ENCODE data around the gene NXPE4.
"Not testable (repeated sequence)": the region's sequence is repeated elsewhere in the genome, so short reads cannot be mapped to it uniquely, and the experiment has no call there.

NXPE4 gene

DNA sequence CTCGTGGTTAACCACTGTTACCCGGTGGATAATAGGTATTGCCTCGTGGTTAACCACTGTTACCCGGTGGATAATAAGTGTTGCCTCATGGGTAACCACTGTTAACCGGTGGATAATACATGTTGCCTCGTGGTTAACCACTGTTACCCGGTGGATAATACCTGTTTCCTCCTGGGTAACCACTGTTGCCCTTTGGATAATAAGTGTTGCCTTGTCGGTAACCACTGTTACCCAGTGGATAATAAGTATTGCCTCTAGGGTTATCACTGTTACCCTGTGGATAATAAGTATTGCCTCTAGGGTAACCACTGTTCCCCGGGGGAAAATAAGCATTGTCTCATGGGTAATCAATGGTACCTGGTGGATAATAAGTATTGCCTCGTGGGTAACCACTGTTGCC, 15.0 kb upstream of the NXPE4 start:
- DNase-seq (ENCODE audit: low read depth), result no peak

DNA sequence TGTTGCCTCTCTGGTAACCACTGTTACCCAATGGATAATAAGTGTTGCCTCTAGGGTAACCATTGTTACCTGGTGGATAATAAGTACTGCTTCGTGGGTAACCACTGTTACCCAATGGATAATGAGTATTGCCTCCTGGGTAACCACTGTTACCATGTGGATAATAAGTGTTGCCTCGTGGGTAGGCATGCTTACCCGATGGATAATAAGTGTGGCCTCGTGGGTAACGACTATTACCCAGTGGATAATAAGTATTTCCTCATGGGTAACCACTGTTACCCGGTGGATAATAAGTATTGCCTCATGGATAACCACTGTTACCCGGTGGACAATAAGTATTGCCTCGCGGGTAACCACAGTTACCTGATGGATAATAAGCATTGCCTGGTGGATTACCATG, 13.8 kb upstream of the NXPE4 start:
- no peak for DNase-seq (ENCODE audit: low read depth)

DNA sequence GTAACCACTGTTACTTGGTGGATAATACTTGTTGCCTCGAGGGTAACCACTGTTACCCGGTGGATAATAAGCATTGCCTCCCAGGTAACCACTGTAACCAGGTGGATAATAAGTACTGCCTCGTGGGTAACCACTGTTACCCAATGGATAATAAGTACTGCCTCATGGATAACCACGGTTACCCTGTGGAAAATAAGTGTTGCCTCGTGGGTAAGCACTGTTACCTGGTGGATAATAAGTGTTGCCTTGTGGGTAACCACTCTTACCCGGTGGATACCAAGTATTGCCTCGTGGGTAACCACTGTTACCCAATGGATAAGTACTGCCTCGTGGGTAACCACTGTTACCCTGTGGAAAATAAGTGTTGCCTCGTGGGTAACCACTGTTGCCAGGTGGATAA, 13.0 kb upstream of the NXPE4 start:
- DNase-seq (ENCODE audit: low read depth), result not testable (repeated sequence)

DNA sequence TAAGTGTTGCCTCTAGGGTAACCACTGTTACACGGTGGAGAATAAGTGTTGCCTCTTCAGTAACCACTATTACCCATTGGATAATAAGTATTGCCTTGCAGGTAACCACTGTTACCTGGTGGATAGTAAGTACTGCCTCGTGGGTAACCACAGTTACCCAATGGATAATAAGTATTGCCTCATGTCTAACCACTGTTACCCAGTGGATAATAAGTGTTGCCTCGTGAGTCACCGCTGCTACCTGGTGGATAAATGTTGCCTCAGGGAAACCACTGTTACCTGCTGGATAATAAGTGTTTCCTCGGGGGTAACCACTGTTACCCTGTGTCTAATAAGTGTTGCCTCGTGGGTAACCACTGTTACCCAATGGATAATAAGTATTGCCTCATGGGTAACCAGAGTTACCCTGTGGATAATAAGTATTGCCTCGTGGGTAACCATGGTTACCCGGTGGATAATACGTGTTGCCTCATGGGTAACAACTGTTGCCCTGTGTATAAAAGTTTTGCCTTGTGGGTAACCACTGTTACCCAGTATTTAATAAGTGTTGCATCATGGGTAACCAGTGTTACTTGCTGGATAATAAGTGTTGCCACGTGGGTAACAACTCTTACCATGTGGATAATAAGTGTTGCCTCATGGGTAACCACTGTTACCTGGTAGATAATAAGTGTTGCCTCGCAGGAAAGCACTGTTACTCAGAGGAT, 12.3 kb upstream of the NXPE4 start:
- no peak for DNase-seq (ENCODE audit: low read depth)

DNA sequence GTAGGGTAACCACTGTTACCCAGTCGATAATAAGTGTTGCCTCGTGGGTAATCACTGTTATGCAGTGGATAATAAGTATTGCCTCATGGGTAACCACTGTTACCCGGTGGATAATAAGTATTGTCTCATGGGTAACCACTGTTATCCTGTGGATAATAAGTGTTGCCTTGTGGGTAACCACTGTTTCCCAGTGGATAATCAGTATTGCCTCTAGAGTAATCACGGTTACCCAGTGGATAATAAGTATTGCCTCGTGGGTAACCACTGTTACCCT, 11.2 kb upstream of the NXPE4 start:
- not testable (repeated sequence) for DNase-seq (ENCODE audit: low read depth)

DNA sequence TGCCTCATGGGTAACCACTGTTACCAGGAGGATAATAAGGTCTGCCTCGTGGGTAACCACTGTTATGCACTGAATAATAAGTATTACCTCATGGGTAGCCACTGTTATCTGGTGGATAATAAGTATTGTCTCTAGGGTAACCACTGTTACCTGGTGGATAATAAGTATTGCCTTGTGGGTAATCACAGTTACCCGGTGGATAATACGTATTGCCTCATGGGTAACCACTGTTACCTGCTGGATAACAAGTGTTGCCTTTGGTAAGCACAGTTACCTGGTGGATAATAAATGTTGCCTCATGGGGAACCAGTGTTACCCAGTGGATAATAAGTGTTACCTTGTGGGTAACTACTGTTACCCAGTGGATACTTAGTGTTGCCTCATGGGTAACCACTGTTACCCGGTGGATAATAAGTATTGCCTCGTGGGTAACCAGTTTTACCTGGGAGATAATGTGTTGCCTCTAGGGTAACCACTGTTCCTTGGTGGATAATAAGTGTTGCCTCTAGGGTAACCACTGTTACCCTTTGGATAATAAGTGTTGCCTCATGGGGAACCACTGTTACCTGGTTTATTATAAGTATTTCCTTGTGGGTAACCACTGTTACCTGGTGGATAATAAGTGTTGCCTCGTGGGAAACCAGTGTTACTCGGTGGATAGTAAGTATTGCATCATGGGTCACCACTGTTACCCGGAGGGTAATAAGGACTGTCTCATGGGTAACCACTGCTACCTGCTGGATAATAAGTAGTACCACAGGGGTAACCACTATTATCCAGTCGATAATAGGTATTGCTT, 10.6 kb upstream of the NXPE4 start:
- no peak for DNase-seq (ENCODE audit: low read depth)

DNA sequence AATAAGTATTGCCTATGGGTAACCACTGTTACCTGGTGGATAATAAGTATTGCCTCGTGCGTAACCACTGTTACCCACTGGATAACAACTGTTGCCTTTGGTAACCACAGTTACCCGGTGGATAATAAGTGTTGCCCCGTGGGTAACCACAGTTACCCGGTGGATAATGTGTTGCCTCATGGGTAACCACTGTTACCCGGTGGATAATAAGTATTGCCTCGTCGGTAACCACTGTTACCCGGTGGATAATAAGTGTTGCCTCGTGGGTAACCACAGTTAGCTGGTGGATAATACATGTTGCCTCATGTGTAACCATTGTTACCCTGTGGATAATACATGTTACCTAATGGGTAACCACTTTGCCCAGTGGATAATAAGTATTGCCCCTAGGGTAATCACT, 9.8 kb upstream of the NXPE4 start:
- no peak for DNase-seq (ENCODE audit: low read depth)

DNA sequence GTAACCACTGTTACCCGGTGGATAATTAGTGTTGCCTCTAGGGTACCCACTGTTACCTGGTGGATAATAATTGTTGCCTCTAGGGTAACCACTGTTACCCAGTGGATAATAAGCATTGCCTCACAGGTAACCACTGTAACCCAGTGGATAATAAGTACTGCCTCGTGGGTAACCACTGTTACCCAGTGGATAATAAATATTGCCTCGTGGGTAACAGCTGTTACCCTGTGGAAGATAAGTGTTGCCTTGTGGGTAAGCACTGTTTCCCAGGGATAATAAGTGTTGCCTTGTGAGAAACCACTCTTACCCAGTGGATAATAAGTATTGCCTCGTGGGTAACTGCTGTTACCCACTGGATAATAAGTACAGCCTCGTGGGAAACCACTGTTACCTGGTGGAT, 9.3 kb upstream of the NXPE4 start:
- no peak for DNase-seq (ENCODE audit: low read depth)

DNA sequence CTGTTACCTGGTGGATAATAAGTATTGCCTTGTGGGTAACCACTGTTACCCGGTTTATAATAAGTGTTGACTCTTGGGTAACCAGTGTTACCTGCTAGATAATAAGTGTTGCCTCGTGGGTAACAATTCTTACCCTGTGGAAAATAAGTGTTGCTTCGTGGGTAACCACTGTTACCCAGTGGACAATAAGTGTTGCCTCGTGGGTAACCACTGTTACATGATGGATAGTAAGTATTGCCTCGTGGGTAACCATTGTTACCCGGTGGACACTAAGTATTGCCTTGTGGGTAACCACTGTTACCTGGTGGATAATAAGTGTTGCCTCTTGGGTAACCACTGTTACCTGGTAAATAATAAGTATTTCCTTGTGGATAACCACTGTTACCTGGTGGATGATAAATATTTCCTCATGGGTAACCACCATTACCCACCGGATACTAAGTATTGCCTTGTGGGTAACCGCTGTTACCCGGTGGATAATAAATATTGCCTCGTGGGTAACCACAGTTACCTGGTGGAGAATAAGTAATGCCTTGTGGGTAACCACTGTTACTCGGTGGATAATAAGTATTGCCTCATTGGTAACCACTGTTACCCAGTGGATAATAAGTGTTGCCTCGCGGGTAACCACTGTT, 8.7 kb upstream of the NXPE4 start:
- DNase-seq (ENCODE audit: low read depth), result no peak

DNA sequence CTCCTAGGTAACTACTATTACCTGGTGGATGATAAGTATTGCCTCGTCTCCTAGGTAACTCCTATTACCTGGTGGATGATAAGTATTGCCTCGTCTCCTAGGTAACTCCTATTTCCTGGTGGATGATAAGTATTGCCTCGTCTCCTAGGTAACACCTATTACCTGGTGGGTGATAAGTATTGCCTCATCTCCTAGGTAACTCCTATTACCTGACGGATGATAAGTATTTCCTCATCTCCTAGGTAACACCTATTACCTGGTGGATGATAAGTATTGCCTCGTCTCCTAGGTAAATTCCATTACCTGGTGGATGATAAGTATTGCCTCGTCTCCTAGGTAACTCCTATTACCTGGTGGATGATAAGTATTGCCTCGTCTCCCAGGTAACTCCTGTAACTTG, 7.6 kb upstream of the NXPE4 start:
- DNase-seq (ENCODE audit: low read depth), result not testable (repeated sequence)

DNA sequence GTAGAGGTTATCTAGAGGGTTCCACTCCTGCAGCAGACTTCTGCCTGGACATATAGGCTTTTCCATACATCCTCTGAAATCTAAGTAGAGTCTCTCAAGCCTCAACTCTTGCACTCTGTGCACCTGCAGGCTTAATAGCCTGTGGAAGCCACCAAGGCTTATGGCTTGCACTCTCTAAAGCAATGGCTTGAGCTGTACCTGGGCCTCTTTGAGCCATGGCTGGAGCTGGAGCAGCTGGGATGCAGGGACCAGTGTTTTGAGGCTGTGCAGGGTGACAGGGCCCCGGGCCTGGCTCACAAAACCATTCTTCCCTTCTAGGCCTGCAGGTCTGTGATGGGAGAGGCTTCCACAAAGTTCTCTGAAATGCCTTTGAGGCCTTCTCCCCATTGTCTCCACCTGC, 2.9 kb upstream of the NXPE4 start:
- DNase-seq (ENCODE audit: low read depth), result no peak

DNA sequence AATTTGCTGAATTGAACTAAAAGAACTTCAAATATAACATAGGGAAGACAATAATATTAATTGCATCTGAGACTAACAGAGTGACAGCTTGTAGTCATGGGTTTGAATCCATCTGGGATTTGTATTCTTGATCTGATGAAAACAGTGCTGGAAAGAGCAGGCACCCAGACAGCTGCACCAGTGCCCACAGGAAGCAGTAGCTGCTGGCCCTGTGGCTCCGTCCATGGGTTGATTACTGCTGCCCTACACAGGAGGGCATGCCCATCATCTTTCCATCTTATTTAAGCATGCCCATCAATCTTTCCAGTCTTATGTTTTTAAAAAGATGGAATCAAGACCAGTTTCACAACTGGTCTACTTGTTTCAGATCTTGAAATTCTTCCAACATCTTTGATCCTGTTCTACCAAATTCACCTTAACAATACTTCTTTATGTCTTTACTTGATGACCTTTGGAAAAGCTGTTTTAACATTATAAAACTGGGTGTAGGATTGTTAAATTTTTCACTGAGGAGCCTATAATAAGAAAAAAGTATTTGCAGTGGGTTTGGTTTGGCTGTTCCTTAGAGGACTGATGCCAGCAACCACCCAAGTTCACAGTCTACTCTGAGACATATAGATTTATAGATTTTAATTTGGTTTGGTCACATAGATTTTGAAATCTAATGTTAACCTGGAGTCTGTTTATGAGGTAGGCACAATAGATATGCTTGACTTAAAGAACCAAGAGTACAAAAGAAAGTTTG, 761 bp upstream of the NXPE4 start:
- DNase-seq (ENCODE audit: low read depth), result no peak

DNA sequence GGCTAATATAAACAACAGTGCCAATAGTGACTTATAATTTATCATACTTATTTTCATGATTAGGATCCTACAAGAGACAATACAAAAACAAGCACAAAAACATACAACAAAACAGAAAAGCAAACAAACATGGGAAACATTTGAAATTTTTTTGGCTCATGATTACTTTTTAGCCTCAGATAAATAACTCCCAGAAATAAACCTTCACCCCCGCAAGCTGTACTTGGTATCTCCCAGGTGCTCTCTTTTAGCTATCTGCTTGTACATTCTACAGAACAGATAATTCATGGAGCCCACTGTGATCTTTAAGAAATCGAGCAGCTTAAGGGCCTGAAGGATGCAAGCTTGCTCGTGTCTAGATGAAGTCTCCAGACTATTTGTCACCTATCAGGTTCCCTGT, 883 bp downstream of the NXPE4 start:
- DNase-seq (ENCODE audit: low read depth), result no peak

DNA sequence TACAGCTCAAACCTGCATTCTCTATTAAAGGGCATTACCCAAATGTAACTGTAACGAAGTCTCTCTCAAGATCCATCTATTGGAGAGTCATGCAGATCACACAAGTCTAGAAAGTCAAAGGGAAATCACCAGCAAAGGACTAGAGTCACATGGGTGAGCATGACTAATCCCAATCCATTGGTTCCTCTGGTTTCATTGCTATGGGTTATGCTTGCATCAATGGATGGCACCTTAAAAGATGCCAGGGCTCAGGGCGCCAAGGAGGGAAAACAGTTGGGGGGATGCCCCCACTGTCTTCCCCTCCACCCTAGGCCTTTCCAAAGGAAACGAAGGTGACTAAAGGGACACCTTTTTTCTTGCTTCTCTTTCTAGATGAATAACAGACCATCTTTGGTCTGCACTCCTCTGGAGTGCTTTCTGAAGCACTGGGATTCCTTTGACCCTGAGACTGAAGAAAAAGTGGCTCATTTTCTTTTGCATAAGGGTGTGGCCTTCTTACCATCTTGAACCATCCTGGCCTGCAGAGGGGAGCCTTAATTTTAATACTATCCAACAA, 8.1 kb downstream of the NXPE4 start:
- no peak for DNase-seq (ENCODE audit: low read depth)

DNA sequence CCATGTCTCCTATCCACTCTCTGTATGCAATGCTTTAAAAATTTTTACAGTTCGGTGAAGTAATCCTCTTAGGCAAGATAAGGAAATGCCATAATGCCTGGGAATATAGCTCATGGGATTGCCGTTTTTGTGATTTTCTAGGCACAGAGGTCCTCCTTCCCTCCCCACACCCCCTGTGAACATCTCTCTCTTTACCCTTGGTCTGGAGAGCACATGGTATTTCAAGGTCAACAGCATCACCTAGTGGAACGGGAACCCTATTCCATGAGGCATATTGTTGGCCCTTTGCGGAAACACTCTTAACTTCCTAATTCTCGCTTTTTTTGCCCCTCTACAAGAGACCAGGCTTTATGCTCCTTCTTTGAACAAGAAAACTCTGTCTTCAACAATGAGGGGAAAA, 8.8 kb downstream of the NXPE4 start:
- DNase-seq (ENCODE audit: low read depth), result no peak

DNA sequence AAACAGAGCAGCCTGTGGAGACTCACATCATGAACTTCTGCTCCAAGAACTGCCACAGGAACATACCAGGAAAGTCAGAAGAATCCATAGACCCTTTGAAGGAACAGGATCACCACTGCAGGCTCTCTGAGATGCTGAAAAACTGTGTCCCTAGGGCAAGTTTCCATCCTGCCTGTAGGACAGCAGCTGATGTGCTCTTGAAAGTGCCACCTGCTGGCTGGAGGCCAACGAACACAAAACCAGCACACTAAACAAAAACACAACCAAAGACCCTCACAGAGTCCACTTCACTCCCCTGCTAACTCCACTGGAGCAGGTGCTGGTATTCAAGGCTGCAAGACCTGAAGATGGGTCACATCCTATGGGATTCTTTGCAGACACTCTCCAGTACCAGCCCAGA, 23.9 kb downstream of the NXPE4 start:
- DNase-seq (ENCODE audit: low read depth), result no peak

DNA sequence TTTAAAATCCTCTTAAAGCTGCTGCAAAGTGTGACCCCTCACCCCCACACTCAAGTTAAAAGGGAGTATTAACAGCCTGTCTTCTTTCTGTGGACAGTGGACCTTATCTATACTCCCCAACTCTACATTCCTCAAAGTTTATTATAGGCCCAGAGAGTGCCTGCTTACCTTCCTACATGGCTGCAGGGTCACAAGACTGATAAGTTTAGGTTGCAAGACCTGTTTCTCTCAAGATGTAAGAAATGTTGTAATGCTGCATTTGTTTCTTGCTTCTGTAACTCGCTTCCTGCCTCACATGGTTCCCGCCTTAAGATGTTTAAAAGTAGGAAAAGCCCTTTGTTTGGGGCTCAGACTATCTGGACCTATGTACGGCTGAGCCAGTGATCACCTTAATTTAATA, 25.8 kb downstream of the NXPE4 start:
- no peak for DNase-seq (ENCODE audit: low read depth)

DNA sequence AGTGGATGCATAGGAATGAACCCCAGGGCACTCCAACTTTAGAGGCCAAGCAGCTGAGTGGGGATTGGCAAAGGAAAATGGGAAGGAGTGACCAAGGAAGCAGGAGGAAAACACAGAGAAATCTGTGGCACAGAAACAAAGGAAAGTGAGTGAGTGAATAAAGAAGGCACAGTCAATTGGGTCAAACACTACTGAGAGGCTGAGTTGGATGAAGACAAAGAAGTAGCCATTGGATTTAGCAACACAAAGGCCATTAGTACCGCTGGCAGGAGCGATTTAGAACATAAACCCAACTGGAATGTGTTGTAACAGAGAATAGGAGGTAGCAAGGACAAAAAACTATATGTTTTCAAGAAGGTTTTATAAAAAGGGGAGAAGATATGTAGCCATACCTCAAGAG, 29.3 kb downstream of the NXPE4 start:
- DNase-seq (ENCODE audit: low read depth), result no peak

DNA sequence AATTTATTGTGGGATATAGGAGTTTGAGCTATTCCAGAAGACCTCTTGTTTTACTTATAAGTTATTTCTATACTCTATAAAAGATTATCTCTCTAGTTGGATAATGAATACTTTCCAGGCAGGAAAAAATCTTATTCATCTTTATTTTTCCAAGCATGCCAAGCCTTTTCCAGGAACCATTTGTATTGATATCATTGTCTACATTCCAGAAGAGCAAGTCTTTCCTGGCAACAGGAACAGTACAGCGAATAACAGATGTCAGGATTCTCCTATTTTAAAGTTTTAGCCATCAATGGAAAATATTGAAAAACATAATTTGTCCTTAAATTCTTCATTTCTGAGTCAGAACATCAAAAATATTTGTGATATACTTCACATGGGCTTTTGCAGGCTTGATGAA, 30.8 kb downstream of the NXPE4 start:
- no peak for DNase-seq (ENCODE audit: low read depth)

DNA sequence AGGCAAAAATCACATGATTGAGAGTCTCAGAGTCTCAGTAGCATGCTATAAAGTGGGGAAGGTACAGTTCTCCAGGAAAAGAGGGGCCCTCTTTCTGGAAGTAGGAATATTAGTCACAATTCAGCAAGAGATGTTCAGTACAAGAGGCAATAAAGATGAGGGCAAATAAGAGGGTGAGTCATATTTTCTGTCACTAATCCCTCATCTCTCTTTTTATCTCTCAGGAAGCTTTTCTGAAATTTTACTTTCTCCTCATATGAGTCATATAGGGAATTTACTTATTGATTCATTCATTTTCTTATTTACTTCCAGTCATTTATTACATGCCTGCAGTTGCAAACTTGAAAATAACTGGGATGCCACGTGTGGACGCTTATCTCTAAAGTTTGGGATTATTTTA, 32.5 kb downstream of the NXPE4 start:
- no peak for DNase-seq (ENCODE audit: low read depth)

DNA sequence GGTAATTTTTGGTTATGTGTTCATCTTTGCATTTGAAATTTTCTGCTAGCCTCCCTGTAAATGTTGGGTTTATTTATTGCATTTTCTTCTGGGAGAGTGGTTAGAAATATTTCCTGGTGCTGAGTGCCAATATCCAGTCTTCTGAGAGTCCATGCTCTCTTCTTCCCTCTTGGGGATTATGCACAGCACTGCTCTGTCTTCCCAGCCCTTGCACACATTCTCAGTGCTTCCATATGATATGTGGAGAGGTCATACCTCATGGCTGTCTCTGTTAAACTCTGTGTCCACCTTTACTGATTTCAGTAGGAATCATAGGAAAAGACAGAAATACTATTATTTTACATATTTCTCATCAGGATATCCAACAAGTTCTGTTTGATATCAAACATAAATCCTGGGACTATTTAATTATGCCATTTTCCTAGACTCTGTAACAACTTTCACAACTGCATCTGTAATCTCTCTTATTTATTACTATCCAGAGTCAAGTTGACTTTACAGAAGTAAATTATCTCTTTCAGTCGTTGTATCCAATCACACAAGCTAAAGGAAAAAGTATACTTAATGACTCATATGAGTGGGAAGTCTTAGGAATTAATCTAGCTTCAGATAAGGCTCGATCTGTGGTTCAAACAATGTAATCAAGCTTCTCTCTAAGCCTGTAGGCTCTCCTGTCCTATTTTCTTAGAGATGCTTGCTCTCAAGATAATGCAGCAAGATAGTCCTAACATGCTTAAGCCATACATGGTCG, 33.2 kb downstream of the NXPE4 start:
- no peak for DNase-seq (ENCODE audit: low read depth)
